Measurements from ENCODE around the gene TMEM217. TPM values are rescaled to one million over a fixed set of nuclear protein-coding genes. Genes with fewer than 3 reads are reported as not detected.

TMEM217 gene
- total RNA-seq, 1 experiment from 2014 or later = 0.36 TPM

DNA sequence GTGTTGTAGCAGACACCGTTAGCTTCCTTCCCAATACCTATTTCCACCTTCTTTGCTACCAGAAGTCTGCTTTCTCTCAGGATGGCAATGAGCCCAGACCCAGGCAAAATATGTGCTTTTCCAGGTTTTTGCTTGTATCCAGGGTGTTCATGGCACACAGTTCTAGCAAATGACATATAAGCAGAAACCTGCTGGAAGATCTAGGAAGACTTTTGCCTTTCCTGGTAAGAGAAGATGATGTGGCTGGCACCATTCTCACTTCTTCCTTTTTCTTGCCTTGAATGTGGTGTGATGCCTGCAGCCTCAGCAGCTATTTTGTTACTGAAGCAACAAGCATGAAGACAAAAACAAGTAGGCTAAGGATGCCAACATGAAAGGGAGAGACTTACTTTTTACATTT lies 19.6 kb downstream of the TMEM217 start:
- no peak for DNase-seq
- no peaks in the 10 kb centered on the region for H3K36me3 ChIP-seq
- H3K27me3 ChIP-seq = no peaks in the 10 kb centered on the region
- H3K9me3 ChIP-seq = no peaks in the 10 kb centered on the region
- H3K4me3 ChIP-seq = no peak overlapping the region

DNA sequence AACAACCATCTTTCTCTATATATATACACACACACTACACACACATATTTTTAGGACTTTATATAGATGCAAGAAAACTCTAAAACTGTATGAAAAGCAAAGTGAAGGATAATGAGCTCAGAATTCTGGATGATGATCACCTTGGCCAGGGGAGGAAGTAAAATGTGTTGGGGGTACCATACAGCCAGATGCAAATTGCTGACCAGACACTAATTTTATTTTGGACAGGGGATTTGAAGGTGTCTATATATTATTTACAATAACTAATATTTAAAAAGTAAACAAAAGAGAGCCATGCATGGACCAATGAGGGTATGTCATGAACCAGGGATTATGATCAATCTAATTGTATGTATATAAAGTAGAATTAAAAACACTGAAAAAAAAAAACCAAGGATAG lies 20.2 kb downstream of the TMEM217 start:
- H3K9me3 ChIP-seq = no peaks in the 10 kb centered on the region
- H3K27me3 ChIP-seq = no peaks in the 10 kb centered on the region
- no peaks in the 10 kb centered on the region for H3K36me3 ChIP-seq
- no peak overlapping the region for H3K4me3 ChIP-seq
- no peak for DNase-seq

DNA sequence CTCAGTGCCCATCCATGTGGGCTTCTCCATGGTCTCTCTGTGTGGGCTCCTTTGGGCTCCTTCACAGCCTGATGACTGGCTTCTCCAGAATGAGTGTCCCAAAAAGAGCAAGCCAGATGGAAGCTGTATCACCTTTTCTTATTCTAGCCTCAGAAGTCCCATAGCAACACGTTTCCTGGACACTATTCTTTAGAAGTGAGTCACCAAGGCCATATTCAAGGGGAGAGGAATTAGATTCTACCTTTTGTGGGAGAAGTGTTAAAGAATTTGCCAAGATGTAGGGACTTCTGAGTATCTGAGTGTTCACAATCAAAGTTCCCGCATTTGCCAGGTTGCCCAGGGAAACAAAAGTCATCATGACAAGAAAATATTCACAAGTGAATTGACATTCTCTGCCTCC lies 21.0 kb downstream of the TMEM217 start:
- no peak for DNase-seq
- Histone ChIP-seq H3K9me3 (no peaks in the 10 kb centered on the region), H3K4me3 (no peak overlapping the region), H3K36me3 (no peaks in the 10 kb centered on the region), H3K27me3 (no peaks in the 10 kb centered on the region)

DNA sequence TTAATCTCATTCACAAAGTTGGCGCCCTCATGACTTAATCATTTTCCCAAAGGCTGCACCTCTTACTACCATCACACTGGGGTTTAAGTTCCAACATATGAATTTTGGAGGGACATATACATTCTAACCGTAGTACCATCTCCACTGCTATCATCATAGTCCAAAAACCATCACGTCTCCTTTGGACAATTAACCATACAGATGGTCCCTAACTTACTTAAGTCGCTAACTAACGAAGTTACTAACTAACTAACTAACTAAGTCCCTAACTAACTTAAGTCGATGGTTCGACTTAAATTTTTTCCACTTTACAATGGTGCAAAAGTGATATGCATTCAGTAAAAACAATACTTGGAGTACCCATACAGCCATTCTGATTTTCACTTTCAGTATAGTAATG lies 24.4 kb downstream of the TMEM217 start:
- Histone ChIP-seq H3K36me3 (no peaks in the 10 kb centered on the region), H3K4me3 (no peak overlapping the region), H3K9me3 (no peaks in the 10 kb centered on the region), H3K27me3 (no peaks in the 10 kb centered on the region)
- no peak for DNase-seq

DNA sequence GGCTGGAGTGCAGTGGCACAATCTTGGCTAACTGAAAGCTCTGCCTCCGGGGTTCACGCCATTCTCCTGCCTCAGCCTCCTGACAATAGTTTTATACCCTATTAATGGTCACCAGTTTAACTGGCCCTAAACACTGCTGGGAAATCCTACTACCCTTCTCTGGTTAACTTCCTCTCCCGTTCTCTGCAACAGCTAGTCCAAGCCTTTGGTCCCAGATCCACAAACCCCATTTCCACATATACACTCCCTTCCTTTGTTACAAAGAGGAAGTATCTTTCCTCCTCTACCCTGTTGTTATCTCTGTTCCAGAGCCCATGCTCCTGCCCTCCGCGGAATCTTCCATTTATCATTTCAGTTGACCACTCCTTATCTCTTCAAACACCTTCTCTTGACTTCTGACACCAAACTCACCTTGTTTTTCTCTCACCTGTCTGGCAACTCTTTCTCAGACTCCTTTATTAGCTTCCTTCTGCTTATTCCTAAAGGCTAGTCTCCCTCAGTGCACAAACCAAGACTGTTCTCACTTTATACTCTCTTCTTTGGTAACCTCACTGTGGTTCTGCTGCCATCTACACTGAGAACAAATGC lies 25.4 kb downstream of the TMEM217 start:
- no peak for DNase-seq
- no peak overlapping the region for H3K4me3 ChIP-seq
- H3K36me3 ChIP-seq = no peaks in the 10 kb centered on the region
- no peaks in the 10 kb centered on the region for H3K9me3 ChIP-seq
- no peaks in the 10 kb centered on the region for H3K27me3 ChIP-seq

DNA sequence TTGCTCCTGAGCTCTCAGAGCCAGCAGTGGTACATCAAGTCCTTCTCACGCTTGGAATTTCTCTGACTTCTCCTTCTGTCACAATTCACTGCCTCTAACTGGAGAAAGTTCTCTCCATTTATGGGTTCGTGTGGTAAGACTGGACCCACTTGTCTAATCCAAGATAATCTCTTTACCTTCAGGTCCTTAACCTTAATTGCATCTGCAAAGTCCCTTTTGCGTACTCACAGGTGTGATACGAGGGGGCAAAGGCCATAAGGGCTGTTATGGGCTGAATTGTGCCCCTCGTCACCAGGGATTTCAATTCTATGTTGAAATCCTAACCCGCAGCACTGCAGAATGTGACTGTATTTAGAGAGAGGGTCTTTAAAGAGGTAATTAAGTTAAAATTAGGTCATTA lies 27.8 kb downstream of the TMEM217 start:
- no peaks in the 10 kb centered on the region for H3K27me3 ChIP-seq
- H3K4me3 ChIP-seq = no peak overlapping the region
- H3K9me3 ChIP-seq = no peaks in the 10 kb centered on the region
- DNase-seq = no peak
- no peaks in the 10 kb centered on the region for H3K36me3 ChIP-seq

DNA sequence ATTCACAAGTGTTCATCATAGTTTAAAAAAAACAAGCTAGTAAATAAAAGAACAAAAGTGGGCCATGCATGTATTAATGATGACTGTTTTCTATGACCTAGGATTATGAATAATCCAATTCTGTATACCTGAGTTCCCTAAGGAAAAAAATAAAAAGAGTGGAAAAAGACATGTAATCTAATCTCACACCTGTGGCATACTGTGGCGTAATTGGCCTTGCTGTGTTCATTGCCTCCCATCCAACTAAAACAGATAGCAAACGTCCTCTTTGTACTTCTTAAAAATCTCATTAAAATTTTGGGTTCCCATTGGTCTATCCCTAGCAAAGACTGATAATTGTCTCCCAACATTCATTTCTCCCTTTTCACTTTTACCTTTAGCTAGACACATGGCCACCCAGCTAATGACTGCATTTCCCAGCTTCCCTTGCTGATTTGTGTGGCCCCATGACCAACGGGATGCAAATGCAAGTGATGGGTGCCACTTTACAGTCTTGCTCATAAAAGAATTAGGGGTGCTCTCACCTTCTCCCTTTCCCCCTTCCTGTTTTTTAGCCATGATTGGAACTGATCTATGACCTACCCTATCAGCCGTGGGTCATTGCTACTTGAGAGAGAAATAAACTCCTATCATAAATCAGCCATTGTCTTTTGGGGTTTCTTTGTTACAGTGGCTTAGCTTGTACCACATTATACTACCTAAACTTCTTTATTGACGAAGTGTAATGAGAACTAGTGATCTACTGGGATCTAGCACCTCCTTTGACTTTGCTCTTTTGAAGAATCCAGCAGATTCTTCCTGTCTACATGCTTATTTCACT lies 32.4 kb downstream of the TMEM217 start:
- H3K9me3 ChIP-seq = no peaks in the 10 kb centered on the region
- H3K4me3 ChIP-seq = no peak overlapping the region
- H3K27me3 ChIP-seq = no peaks in the 10 kb centered on the region
- no peaks in the 10 kb centered on the region for H3K36me3 ChIP-seq
- no peak for DNase-seq

DNA sequence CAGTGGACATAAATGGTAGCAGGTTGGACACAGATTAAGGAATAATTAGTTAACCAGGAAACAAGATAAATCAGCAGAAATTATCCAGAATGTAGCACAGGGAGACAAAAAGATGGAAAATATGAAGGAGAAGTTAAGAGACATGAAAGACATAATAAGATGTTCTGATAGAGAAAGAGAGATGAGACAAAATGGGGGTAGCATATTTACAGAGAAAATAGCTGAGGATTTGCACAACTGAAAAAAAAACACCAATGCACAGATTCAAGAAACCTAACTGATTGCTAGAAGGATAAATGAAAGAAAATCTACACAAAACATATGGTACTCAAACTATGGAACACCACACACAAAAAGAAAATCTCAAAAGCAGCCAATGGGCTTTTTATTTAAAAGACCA lies 35.0 kb downstream of the TMEM217 start:
- Histone ChIP-seq H3K9me3 (no peaks in the 10 kb centered on the region), H3K4me3 (peak overlapping the region; percentile 39), H3K27me3 (no peaks in the 10 kb centered on the region), H3K36me3 (no peaks in the 10 kb centered on the region)
- no peak for DNase-seq

DNA sequence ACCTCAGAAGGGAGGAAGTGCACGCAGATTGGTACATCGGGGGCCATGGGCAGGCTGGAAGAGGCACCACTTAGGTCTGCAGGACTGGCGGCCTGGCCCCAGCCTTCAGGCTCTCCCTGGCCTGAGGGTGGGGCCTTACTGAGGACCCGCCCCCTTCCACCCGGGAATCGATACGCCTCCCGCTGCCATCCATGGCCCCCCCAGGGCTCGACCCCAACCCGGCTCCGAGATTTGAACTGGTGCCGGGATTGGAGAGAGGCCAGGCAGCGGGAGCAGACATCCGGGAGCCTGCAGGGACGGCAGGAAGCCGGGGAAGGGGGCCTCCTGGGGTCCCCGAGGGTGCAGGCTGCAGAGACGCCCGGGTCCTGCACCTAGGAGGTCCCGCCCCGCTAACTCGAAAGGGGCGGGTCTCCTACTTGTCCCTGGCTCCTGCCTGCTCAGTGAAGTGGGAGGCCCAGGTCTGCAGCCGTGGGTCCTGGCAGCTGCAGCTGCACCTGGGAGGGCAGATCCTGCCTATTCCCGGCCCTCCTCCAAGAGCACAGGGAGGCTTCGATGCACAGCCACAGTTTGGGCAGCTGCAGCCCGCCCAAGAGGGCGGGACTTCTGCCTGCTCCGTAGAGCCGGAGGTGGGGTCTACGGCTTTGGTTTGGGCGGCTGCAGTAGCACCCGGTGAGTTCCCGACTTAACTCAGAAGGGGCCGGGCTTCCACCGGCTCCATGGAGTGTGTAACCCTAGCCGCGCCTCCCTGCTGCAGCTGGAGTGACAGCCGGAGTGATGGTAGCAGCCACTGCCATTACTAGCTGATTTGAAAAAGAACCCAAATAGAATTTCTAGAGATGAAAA lies 35.6 kb downstream of the TMEM217 start:
- Histone ChIP-seq H3K4me3 (peak overlapping the region; percentile 39), H3K9me3 (no peaks in the 10 kb centered on the region), H3K27me3 (no peaks in the 10 kb centered on the region), H3K36me3 (no peaks in the 10 kb centered on the region)
- peak; percentile 75 for DNase-seq

DNA sequence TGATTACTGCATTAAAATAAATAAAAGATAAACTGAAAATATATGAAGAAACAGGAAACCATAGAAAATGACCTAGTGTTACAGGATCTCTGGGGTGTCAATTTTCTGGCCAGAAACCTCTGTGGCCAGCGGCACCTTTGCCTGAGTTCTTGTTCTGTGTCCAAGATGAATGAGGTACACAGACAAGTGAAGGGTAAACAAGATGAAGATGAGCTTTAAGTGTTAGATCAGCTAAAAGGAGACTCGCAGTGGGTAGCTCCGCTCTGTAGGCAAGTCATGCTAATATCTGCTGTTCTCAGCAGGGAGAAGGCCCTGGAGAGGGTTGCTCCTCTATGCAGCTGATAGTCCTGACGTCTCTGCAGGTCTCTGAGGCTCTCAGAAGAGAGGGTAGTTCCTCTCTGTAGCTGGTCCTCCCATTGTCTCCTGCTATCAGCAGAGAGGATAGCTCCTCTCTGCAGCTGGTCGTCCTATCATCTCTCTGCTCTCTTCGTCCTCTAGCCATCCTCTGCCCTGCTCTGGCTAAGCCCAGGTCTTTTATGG lies 36.3 kb downstream of the TMEM217 start:
- Histone ChIP-seq H3K36me3 (no peaks in the 10 kb centered on the region), H3K27me3 (no peaks in the 10 kb centered on the region), H3K4me3 (no peak overlapping the region), H3K9me3 (no peaks in the 10 kb centered on the region)
- DNase-seq = no peak

DNA sequence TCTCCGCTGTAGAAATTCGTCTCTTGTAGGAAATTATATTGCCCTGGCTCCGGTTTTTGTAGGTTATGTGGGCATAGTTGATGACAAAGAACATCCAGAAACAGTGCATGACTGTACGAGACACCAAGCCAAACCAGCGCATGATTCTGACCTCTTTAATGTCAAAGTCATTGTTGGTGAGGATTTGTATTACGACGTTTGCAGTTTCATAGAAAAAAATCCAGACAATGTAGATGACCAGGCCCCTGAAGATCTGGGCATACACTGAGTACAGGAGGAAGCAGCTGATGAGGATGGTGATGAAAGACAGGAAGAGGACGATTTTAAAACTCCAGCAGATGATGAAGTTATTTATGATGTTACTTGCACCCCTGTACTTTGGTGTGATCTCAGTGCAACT lies 39.4 kb downstream of the TMEM217 start:
- no peak overlapping the region for H3K4me3 ChIP-seq
- no peaks in the 10 kb centered on the region for H3K36me3 ChIP-seq
- no peaks in the 10 kb centered on the region for H3K9me3 ChIP-seq
- no peak for DNase-seq
- no peaks in the 10 kb centered on the region for H3K27me3 ChIP-seq

DNA sequence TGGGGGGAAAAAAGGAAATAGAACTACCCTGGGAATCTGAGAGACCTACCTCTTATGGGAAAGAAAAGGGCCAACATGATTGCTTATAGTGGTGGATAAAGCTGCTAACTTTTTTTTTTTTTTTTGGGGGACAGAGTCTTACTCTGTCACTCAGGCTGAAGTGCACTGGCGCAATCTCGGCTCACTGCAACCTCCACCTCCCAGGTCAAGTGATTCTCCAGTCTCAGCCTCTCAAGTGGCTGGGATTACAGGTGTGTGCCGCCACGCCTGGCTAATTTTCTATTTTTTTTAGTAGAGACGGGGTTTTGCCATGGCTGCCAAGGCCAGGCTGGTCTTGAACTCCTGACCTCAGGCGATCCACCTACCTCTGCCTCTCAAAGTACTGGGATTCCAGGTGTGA lies 39.9 kb downstream of the TMEM217 start:
- Histone ChIP-seq H3K36me3 (no peaks in the 10 kb centered on the region), H3K27me3 (no peaks in the 10 kb centered on the region), H3K4me3 (no peak overlapping the region), H3K9me3 (no peaks in the 10 kb centered on the region)
- no peak for DNase-seq

DNA sequence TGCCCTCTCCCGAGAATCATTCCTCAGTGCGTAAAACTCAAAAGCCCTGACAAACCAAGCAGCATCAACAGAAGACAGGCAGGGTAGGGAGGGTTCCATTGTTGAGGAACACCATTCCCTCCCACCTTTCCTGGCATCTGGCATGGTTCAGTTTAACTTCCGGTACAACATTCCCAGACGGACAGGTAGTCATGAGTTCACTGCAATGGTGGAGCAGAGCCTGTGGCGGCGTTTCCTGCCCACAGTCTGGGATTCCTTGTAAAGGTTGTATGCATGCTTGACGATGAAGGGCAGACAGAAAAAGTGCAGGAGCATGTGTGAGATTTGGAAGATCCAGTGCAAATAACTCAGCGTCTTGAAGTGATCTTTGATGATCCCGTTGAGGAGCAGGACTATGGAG lies 45.7 kb downstream of the TMEM217 start:
- no peaks in the 10 kb centered on the region for H3K9me3 ChIP-seq
- no peaks in the 10 kb centered on the region for H3K36me3 ChIP-seq
- no peak for DNase-seq
- H3K4me3 ChIP-seq = no peak overlapping the region
- H3K27me3 ChIP-seq = no peaks in the 10 kb centered on the region

DNA sequence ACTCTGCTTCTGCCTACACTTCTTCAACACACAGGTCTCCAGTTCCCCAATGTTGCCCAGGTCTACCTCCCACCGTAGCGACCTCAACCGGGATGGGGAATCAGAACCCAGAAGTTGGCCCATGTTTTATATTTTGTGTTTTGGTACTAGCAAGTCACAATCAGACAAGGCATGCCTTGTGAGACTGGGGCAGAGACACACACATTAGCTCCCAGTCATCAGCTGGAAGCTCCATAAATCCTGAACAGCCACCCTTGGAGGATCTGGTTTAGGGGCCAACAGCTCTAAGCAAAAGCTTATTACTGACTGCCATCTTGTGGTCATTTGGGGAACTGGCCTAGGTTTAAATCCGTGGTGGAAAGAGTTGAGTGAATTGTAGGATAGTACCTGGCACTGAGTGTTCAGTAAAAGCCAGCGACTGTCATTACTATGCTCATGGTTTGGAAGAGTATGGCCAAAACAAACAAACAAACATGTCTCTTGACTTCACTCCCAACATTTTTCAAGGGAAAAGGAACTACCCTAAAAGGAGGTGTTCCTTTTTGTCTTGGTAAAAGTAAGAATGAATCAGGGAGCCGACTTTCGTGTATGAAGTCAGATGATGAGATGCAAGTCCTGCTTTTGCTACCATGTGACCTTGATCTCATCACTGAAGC lies 47.5 kb downstream of the TMEM217 start:
- H3K36me3 ChIP-seq = no peaks in the 10 kb centered on the region
- DNase-seq = peak; percentile 64
- no peaks in the 10 kb centered on the region for H3K9me3 ChIP-seq
- H3K27me3 ChIP-seq = no peaks in the 10 kb centered on the region
- no peak overlapping the region for H3K4me3 ChIP-seq

DNA sequence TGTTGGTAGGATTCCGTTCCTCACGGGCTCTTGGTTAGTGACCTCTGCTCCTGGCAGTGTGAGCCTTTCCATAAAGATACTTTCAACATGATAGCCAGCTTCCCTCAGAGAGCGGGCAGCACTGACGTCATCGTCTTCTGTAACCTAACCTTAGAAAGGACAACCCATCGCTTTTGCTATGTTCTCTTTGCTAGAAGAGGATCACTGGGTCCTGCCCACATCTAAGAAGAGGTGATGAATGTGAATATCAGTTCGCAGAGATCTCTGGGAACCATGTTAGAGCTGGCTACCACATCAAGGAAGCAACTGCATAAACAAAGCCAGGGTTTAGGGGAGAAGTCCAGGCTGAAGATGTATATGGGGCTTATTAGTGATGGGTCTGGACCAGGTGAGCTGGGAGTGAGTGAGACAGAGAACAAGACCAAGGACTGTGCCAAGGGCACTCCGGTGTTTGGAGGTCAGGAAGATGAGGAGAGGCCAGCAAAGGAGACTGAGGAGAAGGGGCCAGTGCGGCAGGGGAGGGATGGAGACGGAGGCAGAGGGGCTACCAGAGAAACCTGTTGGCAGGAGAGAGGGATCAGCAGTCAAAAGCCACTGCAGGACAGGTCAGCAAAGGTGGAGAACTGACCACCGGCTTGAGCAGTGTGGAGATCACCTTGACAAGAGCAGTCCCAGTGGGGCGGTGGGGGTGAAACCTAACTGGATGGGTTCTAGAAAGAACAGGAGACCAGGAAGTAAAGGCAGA lies 48.3 kb downstream of the TMEM217 start:
- H3K4me3 ChIP-seq = no peak overlapping the region
- H3K27me3 ChIP-seq = no peaks in the 10 kb centered on the region
- H3K9me3 ChIP-seq = no peaks in the 10 kb centered on the region
- no peak for DNase-seq
- H3K36me3 ChIP-seq = no peaks in the 10 kb centered on the region

DNA sequence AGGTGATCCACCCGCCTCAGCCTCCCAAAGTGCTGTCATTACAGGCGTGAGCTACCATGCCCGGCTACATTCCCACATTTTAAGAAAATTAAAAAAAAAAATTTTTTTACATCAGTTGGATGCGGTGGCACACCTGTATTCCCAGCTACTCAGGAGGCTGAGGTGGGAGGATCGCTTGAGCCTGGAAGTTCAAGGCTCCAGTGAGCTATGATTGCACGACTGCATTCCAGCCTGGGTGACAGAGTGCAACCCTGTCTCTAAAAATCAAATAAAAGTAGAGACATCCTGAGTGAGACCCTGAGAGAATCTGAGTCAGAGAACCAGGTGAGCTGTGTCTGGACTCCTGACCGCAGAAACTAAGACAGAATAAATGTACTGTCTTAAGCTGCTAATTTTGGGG lies 49.2 kb downstream of the TMEM217 start:
- H3K27me3 ChIP-seq = no peaks in the 10 kb centered on the region
- no peak overlapping the region for H3K4me3 ChIP-seq
- no peaks in the 10 kb centered on the region for H3K36me3 ChIP-seq
- no peak for DNase-seq
- H3K9me3 ChIP-seq = no peaks in the 10 kb centered on the region

All from MG63 (cell line).